ENCODE results near the gene PRR29.

PRR29 gene

DNA sequence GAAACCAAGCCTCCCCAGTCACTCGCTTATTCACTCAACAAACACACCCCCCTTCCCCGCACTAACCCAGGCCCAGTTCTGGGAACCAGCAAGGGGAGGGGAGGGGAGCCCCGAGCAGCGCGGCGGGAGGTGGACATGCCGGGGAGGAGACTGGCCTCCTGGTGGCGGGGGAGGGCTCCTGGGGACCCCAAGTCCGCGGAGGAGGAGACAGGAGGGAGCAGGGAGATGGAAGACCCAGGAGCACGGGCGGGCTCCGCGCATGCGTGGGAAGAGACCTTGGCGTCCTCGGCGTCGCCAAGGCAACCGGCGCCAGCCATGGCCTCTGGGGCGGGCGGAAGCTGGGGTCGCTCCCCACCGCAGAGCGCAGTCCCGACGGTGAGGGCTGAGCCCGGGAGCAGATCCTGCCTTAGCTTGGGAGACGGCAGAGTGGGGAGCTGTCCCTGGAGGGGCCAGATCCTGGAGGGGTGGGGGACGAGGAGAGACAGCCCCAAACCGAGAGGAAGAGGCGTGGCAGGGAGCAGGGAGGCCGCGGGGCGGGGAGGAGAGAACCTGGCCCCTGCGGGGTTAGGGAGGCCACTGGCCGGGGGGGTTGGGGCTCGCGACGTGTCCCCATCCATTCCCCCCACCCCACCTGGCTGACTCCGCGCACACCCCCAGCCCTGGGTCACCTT is at the start of gene PRR29:
PRR29 (plus strand) TSS at position 302 of the 671 bp plus-strand sequence; CDS start at position 316, 14 bp downstream.
- no peak for DNase-seq (ENCODE audit: low spot score)

DNA sequence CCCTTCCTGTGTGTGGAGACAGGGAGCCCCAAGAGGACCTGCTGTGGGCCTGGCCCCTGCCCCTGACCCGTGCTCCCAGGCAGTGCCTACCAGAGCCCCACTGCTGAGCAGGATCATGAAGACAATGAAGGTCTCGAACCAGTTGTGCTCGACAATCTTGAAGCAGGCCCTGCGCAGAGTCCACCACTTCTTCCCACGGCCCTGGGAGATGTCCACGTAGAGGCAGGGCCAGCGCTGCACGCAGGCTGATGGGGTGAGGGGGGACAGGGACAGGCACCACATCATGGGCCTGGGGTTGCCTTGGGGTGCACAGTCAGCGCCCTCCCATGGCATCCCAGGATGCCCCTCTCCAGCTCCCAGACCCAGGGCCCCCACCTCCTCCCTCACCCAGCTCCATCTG is 49.6 kb upstream of the PRR29 start:
- DNase-seq (ENCODE audit: low spot score) = no peak

DNA sequence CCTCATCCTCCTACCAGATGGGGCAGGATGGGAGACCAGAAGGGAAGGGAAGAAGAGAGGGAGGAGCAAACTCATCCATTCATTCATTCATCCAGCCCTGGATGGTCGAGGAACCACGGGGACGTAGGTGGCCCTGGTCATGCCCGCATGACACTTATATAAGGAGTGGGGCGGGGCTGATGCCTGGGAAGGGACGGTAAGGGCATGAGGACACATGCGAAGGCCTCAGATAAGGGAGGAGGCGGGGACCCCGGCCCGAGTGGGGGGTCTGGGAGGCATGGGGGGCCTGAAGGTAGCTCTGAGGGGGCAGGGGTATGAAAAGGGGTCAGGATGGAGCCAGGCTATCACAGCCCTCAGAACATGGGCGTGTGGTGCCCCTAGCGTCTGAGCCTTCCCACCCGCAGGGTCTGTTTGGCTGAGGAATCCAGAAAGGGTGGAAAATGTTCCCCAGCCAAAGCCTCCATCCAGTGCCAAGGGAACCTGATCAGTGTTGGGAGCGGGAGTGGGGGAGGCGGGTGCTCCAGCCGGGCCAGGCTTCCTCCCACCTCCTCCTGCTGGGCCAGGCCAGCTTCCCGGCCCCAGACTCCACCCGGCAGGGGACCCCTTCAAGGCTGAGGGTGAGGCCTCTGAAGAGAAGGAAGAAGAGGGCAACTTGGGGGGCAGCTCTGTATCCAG is 48.4 kb upstream of the PRR29 start:
- DNase-seq (ENCODE audit: low spot score) = no peak

DNA sequence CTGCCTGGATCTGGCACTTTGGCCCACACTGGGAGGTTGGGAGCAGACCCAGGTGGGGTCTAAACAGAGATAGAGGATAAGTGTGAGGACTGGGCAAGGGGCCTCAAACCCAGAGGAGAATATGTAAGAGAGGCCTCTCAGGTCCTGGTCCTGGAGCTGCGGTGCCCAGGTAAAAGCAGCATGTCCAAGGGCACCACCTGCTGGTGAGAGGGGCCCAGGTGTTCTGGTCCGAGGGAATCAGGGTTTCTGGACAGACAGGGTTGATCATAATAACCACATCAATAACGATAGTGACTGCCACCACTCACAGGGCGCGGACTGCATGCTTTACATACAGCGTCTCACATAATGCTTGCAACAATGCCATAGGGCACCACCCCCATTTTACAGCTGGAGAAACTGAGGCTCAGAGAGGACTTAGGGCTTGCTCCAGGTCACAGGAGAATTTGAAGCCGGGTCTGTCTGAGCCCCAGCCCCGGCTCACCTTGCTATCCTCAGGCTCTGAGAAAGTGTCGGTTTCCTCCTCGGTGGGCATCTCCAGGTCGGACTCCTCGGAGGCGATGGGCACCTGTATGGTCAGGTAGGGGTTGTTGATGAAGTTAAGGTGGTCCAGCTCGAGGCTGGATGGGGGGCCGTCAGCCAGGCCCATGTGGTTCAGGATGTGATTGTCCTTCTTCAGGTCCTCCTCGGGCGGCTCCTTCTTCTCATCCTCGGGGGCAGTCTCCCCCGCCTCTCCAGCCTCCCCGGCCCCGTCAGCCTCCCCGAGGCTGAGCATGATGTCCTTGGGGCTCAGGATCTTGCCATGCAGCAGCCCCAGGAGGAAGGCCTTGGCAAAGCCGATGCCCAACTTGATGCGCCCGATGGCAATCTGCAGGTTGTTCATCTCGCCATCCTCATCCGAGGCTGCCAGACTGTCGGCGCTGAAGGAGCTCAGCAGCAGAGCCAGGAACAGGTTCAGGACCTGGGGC is 46.9 kb upstream of the PRR29 start:
- no peak for DNase-seq (ENCODE audit: low spot score)

DNA sequence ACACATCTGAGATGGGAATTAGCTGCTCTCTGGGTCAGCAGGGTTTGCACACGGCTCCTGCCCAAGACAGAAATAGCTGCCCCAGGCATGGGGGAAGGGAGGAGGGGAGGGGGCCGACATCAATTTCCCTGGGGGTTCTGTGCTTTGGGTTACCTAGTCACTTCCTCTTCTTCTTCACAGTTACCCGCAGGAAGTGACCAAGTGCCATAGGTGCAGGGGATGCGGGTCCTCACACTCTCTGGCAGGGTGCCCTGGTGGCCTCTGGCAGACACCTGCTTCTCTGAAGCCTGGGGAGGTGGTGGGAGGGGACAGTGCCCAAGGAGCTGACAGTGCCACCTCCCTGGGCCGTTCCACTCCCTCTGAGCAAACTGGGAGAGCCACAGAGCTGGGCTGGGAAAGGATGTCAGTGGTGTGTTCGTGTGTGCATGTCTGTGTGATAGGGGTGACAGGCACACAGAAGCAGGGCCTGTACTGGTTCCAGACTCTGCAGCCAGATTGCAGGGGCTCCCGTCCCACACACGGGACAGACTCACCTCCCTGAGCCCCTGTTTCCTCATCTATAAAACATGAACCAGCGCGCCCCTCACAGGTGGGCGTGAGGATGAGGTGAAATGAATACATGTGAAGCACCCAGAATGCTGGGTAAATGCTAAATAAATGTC is 43.6 kb upstream of the PRR29 start:
- no peak for DNase-seq (ENCODE audit: low spot score)

- no peak for DNase-seq (ENCODE audit: low spot score)
Measured at GRCh38 chr17:63955232-63955631, 42.9 kb upstream of the PRR29 start.

- DNase-seq (ENCODE audit: low spot score) = no peak
Measured at GRCh38 chr17:63955791-63956190, 42.4 kb upstream of the PRR29 start.

- DNase-seq (ENCODE audit: low spot score) = no peak
Measured at GRCh38 chr17:63956296-63956920, 41.7 kb upstream of the PRR29 start.

- no peak for DNase-seq (ENCODE audit: low spot score)
Measured at GRCh38 chr17:63960006-63960405, 38.1 kb upstream of the PRR29 start.

DNA sequence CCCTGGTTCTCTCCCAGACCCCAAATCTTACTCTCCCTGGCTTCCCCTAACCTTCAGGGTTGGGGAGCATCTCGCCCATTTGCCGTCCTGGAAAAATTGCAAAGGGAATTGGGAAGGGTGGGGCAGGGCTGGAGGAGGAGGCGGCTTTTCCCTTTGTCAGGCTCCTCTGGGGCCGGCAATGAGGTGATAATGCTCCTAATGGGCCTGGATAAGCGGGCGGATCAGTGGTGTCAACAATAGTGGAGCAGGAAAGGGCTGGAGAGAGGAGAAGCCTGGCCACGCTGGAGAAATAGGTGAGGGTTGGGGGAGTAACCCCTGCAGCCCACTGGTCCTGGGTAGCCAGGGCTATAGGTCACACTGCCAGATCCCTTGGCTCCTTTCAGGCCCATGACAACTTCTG is 37.7 kb upstream of the PRR29 start:
- no peak for DNase-seq (ENCODE audit: low spot score)

- DNase-seq (ENCODE audit: low spot score) = no peak
Measured at GRCh38 chr17:63961355-63962212, 36.6 kb upstream of the PRR29 start.

DNA sequence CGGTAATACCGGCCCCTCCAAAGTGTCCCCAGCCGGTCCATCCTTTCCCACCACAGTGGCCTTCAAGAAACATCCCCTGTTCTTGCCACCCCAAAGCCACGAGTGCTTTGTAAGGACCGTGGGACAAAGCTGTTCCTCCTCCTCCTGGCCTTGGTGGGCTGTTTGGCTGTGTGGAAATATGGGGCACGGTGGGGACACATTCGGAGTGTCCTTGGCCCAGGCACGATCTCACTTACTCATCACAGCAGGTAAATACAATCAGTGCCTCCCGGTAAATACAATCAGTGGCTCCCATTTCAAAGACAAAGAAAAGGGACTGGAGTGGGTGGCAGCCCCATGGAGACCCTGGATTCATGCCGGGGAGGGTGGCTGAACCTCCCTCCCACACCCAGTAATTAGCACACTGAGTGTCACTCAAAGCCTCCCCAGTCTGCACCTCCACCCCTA is 35.8 kb upstream of the PRR29 start:
- DNase-seq (ENCODE audit: low spot score) = no peak

DNA sequence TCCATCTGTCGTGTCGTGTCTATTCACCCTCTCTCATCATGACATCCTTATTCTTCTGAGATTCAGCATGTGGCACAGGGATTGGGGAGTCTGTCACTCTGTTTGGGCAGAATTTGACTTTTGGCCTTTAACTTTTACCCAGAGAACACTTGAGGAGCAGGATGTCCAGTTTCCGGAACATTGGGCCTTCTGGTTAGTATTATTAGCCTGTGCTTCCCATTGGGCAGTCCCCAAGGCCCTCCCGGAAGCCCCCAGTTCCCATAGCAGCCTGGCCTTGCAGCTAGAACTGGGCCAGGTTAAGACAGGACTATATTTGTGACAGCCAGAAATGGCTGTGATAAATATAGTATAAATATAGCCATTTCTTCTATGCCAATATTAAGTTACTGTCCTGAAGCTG is 35.0 kb upstream of the PRR29 start:
- no peak for DNase-seq (ENCODE audit: low spot score)

GRCh38 chr17:63966646-63967264 is 31.4 kb upstream of the PRR29 start:
- no peak for DNase-seq (ENCODE audit: low spot score)

GRCh38 chr17:63967953-63968352 is 30.2 kb upstream of the PRR29 start:
- DNase-seq (ENCODE audit: low spot score) = no peak

DNA sequence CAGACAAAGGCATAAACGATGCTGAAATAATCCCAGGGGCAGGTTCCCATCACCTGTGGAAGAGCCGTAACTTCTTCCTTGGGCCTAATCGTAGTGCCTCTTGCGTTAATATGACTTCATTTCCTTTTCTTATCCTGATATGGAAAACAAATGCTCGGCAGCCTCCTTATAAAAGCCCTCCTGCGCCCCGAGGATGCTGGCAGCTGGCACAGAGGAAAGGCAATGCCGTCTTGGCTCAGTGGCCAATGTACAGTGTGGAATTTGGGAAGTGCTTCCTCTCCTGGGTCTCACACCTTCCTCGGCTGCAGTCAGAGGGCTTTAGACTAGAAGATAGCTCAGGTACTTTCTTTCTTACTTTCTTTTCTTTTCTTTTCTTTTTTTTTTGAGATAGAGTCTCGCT is 28.9 kb upstream of the PRR29 start:
- no peak for DNase-seq (ENCODE audit: low spot score)

- no peak for DNase-seq (ENCODE audit: low spot score)
Measured at GRCh38 chr17:63972796-63973195, 25.4 kb upstream of the PRR29 start, which contains the start of gene SCN4A. TSS of gene SCN4A (minus strand) at chr17:63972918. CDS start at chr17:63972841, 77 bp downstream.

GRCh38 chr17:63973247-63973646 is 24.9 kb upstream of the PRR29 start:
- DNase-seq (ENCODE audit: low spot score) = no peak

GRCh38 chr17:63973930-63974593 is 24.1 kb upstream of the PRR29 start:
- DNase-seq (ENCODE audit: low spot score) = no peak
